Upper lobe of left lung (tissue), 6 donors: ENCODE data around the gene PDIK1L. TPM values are rescaled to one million over a fixed set of nuclear protein-coding genes. Genes with fewer than 3 reads are reported as not detected.

ENCODE experiments used
- ATAC-seq, 2 donors: fragments of 200-7000 bp; cut with Tn5 transposase; one replicate each; pipeline ENCODE4 v1.9.1; 2022; ENCODE audit warnings: mild to moderate bottlenecking in 2 of 2, moderate library complexity in 2 of 2; ENCODE audit not compliant: low FRiP score in 2 of 2
- DNase-seq, 2 donors: peaks; one replicate each; pipeline ENCODE4 v3.0.0-alpha.2; 2019 to 2020
- H3K27ac ChIP-seq, 4 donors: fragments of 200-600 bp; sonication (generic); one replicate each; pipeline ENCODE4 v1.5.1; 2016 to 2019
- H3K27me3 ChIP-seq, 4 donors: fragments of 200-600 bp; sonication (generic); one replicate each; pipeline ENCODE4 v1.5.1; 2017 to 2019
- H3K36me3 ChIP-seq, 4 donors: fragments of 200-600 bp; sonication (generic); one replicate each; pipeline ENCODE4 v1.5.1; 2016 to 2019
- H3K4me1 ChIP-seq, 4 donors: fragments of 200-600 bp; sonication (generic); one replicate each; pipeline ENCODE4 v1.5.1; 2018 to 2019
- H3K4me3 ChIP-seq, 4 donors: fragments of 200-600 bp; sonication (generic); one replicate each; pipeline ENCODE4 v1.5.1; 2017 to 2019; ENCODE audit warnings: mild to moderate bottlenecking in 2 of 4, moderate library complexity in 1 of 4
- H3K9me3 ChIP-seq, 4 donors: fragments of 200-600 bp; sonication (generic); one replicate each; pipeline ENCODE4 v1.5.1; 2018 to 2019
- EP300 ChIP-seq, 4 donors: sonication (generic); formaldehyde crosslinking; IDR thresholded peaks; one replicate each; pipeline ENCODE4 v1.5.1; 2017; ENCODE audit warnings: antibody characterized with exemption in 4 of 4, control low read depth in 2 of 4
- POLR2A ChIP-seq, 4 donors: fragments of 450-650 bp; IDR thresholded peaks; one replicate each; pipeline ENCODE4 v1.5.1; 2016 to 2017; ENCODE audit warnings: antibody characterized with exemption in 4 of 4, mild to moderate bottlenecking in 2 of 4
- POLR2AphosphoS5 ChIP-seq, 2 donors: sonication (generic); formaldehyde crosslinking; IDR thresholded peaks; one replicate each; pipeline ENCODE4 v1.5.1; 2017; ENCODE audit warnings: antibody characterized with exemption in 2 of 2
- WGBS, 2 donors: methylation state at CpG; one replicate each; pipeline ENCODE4 v1.1.5; 2017 to 2018; 5-methylcytosine and 5-hydroxymethylcytosine counted together
- total RNA-seq, 6 donors: library from RNA; depleted of rRNA in 4 of 6; stranded (reverse); fragments of >200 nt in 4 of 6; gene quantifications; one replicate each; pipeline versions ENCODE4 v1.1.0 to v1.2.1, GENCODE V29; 2016 to 2021
- TF ChIP-seq, protein P1 (sequence below), 6 experiments: fragments of 450-650 bp in 4 of 6; fragments of 200-600 bp in 2 of 6; sonication (generic) in 2 of 6; IDR thresholded peaks; one replicate each; pipeline ENCODE4 v1.5.1; 2016 to 2019; ENCODE audit warnings: antibody characterized with exemption in 6 of 6
- donor health status: DM: no; HTN: no; CAD: no; lungs with moderate emphysema.
- donor health status: DM: no; HTN: yes; CAD: no; lungs with severe emphysema.

PDIK1L gene
- total RNA-seq, 6 donors from 2014 or later: 1.7 to 12.0 (median 8.8) TPM

GRCh38 chr1:26145960-26146294, 34.3 kb downstream of the PDIK1L start:
- Histone ChIP-seq H3K27me3 (no peaks in the 10 kb centered on the region), H3K9me3 (no peaks in the 10 kb centered on the region), H3K4me3 (no peak overlapping the region), H3K27ac (no peak overlapping the region), H3K36me3 (no peaks in the 10 kb centered on the region), H3K4me1 (peaks cover 0 to 5% (median 2%) of the 10 kb centered on the region in 4 donors)
- WGBS, 2 donors: 41 to 69% methylated on average over 4 to 6 of the region's 6 CpGs
- DNase-seq (no peak), ATAC-seq (no peak)
- TF ChIP-seq, protein P1, sequence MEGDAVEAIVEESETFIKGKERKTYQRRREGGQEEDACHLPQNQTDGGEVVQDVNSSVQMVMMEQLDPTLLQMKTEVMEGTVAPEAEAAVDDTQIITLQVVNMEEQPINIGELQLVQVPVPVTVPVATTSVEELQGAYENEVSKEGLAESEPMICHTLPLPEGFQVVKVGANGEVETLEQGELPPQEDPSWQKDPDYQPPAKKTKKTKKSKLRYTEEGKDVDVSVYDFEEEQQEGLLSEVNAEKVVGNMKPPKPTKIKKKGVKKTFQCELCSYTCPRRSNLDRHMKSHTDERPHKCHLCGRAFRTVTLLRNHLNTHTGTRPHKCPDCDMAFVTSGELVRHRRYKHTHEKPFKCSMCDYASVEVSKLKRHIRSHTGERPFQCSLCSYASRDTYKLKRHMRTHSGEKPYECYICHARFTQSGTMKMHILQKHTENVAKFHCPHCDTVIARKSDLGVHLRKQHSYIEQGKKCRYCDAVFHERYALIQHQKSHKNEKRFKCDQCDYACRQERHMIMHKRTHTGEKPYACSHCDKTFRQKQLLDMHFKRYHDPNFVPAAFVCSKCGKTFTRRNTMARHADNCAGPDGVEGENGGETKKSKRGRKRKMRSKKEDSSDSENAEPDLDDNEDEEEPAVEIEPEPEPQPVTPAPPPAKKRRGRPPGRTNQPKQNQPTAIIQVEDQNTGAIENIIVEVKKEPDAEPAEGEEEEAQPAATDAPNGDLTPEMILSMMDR (IDR thresholded peaks at IDR 0.05): no peak
- no peak for TF ChIP-seq EP300 (IDR thresholded peaks at IDR 0.05)
- no peak for TF ChIP-seq POLR2A (IDR thresholded peaks at IDR 0.05)
- TF ChIP-seq POLR2AphosphoS5 (IDR thresholded peaks at IDR 0.05): no peak

DNA sequence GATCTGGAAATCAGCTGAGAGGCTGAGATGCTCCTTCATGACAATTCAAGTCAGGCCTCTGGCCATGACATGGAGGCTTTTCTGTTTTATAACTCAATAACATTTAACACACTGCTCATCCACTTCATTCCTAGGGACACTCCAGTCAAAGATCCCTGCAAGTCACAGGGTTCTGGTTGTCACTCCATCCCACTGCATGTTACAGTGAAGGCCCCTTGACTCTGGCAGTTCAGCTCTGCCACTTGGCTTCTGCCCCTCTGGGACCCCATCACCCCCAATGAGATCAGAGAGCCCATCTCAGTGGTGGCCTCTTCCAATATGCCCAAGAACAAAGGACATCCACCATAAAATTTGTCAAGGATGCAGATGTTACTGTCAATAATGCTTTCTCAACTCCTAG, 37.3 kb downstream of the PDIK1L start:
- TF ChIP-seq POLR2AphosphoS5 (IDR thresholded peaks at IDR 0.05): no peak
- TF ChIP-seq EP300 (IDR thresholded peaks at IDR 0.05): no peak
- TF ChIP-seq, protein P1 (IDR thresholded peaks at IDR 0.05): no peak
- TF ChIP-seq POLR2A (IDR thresholded peaks at IDR 0.05): no peak
- no peak for DNase-seq
- no peaks in the 10 kb centered on the region for H3K27me3 ChIP-seq

GRCh38 chr1:26153966-26154532, 42.4 kb downstream of the PDIK1L start:
- 66 to 72% methylated on average over 4 to 5 of the region's 5 CpGs for WGBS, 2 donors
- DNase-seq: no peak

More for the DNA sequence above, 37.3 kb downstream of the PDIK1L start:
- no peak overlapping the region for H3K4me3 ChIP-seq
- peaks cover 0 to 6% (median 2%) of the 10 kb centered on the region in 4 donors for H3K4me1 ChIP-seq
- no peak for ATAC-seq
- H3K9me3 ChIP-seq: no peaks in the 10 kb centered on the region
- H3K27ac ChIP-seq: no peak overlapping the region
- H3K36me3 ChIP-seq: no peaks in the 10 kb centered on the region

GRCh38 chr1:26154750-26155149, 43.1 kb downstream of the PDIK1L start:
- 60 to 61% methylated on average over 9 of the region's 9 CpGs for WGBS, 2 donors
- Histone ChIP-seq H3K36me3 (no peaks in the 10 kb centered on the region), H3K27me3 (no peaks in the 10 kb centered on the region), H3K9me3 (no peaks in the 10 kb centered on the region), H3K4me3 (no peak overlapping the region), H3K27ac (peak overlapping the region; percentile 46 to 83 (median 56)), H3K4me1 (peaks cover 13 to 20% (median 17%) of the 10 kb centered on the region in 4 donors)
- no peak for ATAC-seq
- DNase-seq: no peak
- TF ChIP-seq POLR2AphosphoS5 (IDR thresholded peaks at IDR 0.05) (no peak), POLR2A (IDR thresholded peaks at IDR 0.05) (no peak), EP300 (IDR thresholded peaks at IDR 0.05) (no peak)
- TF ChIP-seq, protein P1 (IDR thresholded peaks at IDR 0.05): no peak

More at GRCh38 chr1:26153966-26154532, 42.4 kb downstream of the PDIK1L start:
- TF ChIP-seq EP300 (IDR thresholded peaks at IDR 0.05) (no peak), POLR2A (IDR thresholded peaks at IDR 0.05) (no peak), POLR2AphosphoS5 (IDR thresholded peaks at IDR 0.05) (no peak)
- TF ChIP-seq, protein P1 (IDR thresholded peaks at IDR 0.05): no peak
- H3K27ac ChIP-seq: peak overlapping the region in 2 of 4 donors; percentile 65 to 83
- no peaks in the 10 kb centered on the region for H3K27me3 ChIP-seq
- no peak for ATAC-seq
- peaks cover 13 to 20% (median 17%) of the 10 kb centered on the region in 4 donors for H3K4me1 ChIP-seq
- H3K36me3 ChIP-seq: no peaks in the 10 kb centered on the region
- no peaks in the 10 kb centered on the region for H3K9me3 ChIP-seq
- H3K4me3 ChIP-seq: no peak overlapping the region
